NCI-H82 treated with DMSO at 0.1 percent for 48 hours (cell line): ENCODE results near the gene BMI1.

ENCODE experiments used
- DNase-seq: peaks from one replicate; lab custom pipeline; 2025; ENCODE audit not compliant: unreplicated experiment; lab: John Stamatoyannopoulos, UW

Gene BMI1

DNA sequence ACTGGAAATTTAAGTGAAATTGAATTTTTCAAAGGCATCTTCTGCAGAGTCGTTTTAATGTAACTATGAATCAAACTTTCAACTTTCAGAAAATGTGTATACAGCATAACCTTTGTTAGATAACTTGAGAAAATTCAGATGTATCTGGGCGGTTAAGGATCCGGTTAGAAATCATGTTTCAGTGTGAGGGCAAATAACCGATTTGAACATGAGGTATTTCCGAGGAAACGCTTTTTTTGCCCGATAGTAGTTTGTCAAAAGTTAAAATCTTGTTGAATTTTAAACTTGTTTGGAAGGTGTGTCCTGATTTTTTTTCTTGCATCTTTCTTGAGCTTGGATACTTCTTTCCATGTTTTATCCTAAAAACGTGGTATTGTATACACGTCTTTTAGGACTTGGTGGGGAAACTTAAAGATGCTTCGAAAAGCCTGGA lies 1.3 kb upstream of the BMI1 start:
- DNase-seq, result no peak

DNA sequence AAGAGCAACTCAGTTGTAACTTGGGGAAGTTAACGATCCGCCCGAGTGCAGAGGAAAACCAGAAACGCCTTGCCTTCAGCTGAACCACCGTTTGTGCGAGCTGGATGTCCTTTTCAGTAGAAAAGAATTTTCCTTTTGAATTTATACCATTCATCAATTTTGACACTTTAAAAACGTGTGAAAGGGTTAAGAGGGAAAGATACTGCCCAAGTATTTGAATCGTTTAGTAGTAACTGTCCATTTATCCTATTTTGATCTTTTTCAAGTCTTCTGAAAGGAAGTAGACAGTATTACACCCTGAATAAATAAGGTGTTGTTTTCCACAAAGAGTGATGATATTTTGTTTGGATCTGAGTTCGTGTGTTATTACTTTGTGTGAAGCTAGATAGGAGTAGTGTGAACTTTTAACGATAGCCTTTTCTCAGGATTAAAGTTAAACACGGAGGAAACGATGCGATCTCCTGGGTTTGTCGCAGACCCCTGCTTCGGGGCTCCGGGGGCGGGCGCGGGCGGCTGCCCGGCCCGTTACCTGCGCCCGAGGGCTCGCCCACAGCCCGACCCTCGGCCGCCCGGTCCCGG lies 830 bp upstream of the BMI1 start:
- DNase-seq, result no peak

- DNase-seq, result no peak
Measured at GRCh38 chr10:22321156-22321923, 441 bp downstream of the BMI1 start.

DNA sequence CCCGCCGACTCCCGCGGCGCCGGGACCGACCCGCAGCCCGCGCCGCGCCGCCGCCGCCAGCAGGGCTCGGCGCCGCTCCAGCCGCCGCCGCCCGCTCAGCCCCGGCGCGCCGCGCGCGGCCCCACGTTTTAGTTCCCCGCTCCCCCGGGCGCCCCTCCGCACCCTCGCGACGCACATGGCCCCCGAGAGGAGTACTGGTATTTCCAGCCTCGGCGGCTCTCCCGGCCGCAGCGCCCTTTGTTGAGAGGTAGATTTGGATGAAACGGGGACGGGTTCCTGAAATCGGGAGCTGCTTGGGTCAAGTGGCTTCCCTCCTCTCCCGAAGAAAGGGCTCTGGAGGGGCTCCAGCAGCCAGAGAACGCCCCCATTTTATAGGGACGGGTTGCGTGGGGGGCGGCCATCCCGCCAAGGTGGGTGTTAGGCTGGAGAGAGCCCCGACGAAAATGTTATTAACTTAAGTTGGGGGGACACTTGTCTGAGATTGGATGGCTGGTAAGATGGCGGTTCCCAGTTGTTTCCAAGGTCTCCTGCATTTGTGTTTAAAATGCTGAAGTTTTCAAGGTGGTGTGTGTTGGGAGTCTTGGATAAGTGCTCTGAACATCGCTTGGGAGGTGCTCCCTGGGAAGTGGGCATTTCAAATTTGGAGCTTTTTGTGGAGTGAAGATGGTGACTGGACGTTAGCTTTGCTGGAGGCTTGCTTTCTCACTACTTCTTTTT lies 1.2 kb downstream of the BMI1 start:
- no peak for DNase-seq

DNA sequence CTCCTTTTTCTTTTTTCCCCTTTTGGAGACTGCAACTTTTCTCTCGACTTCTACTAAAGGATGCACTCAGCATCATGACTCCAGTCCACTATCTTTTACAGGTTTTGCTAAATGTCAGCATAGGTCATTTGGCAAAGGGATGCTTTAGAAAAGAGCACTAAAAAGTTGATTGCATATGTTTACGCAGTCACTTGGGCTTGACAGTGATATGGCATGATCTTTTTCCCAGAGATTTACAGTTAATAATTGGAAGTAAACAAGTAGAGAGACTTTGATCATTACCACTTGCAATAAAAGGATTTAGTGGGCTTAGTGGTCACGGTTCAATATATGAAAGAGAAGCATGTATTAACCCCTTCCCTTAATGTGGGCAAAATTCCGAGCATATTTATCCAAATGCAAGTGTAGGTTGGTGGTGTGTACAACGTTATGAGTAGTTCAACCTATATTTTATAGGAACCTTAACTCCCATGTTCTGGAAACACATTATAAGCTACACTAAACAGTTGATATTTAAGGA lies 1.8 kb downstream of the BMI1 start:
- no peak for DNase-seq

DNA sequence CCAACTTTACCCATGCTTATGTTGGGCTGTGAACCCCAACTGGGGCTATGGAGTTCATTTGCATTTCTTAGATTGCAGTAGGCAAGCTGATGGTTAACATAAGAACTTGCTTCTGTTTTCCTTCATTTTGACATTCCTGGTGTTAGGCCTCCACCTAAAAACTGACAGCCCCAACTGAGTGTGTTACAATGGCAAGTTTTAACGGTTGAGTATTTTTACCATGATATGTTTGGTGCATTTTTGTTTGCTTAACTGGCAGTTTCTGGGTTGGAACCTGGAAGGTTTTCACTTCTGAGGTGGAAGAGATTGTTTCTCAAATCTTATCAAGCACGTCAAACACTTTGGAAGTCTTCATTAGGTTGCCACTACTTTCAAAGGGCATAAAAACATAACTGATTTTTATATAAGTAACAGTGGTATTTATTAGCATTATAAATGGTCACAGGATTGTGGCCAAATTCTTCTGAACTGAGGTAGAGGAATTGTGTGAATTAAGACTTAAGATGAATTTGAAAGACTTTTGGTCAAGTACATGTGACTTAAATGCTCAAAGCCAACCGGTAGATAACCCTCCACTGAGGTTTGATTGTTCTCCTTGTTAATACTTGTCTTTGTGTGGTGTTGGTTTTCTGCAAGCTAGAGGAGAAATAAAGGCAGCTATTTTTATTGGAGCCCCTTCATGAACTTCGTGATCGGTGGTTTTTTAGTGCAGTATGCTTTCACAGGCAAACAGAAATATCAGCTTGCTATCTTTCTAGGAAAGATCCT lies 2.8 kb downstream of the BMI1 start:
- DNase-seq, result no peak

DNA sequence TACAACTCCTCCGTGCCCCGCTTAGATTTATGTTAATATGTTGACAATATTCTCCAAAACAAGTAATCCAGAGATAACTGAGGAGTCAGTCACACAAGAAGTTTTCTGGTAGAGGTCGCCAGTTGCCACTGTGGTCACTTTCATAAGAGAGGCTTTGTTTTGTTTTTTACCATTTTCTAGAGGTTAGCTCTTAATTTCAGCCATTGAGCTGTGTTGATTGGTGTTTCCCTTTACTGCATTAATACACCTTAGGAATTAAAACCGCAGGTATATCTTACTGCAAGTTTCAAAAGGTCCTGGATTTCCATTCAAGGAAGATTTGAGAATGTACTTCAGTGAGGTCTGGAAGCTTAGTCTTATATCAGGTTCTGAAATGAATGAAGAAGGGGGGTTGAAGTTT lies 3.5 kb downstream of the BMI1 start:
- DNase-seq, result no peak

DNA sequence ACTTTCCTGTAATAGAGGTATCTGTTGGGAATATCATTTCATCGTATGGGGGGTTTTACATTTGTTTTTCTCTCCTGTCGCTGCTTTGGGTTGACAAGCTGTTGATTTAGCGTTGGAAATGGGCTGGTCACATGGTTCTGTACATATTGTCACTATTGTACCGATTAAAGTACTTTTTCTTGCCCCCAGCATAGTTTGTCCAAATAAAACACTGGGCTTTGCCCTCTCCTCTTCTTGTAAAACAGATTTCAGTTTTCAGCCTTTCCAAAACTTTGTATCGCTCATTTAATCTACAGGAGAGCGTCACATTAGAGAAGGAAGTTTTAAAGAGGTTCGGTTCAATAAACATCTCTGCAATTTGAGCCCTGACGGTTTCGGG lies 4.0 kb downstream of the BMI1 start:
- no peak for DNase-seq

DNA sequence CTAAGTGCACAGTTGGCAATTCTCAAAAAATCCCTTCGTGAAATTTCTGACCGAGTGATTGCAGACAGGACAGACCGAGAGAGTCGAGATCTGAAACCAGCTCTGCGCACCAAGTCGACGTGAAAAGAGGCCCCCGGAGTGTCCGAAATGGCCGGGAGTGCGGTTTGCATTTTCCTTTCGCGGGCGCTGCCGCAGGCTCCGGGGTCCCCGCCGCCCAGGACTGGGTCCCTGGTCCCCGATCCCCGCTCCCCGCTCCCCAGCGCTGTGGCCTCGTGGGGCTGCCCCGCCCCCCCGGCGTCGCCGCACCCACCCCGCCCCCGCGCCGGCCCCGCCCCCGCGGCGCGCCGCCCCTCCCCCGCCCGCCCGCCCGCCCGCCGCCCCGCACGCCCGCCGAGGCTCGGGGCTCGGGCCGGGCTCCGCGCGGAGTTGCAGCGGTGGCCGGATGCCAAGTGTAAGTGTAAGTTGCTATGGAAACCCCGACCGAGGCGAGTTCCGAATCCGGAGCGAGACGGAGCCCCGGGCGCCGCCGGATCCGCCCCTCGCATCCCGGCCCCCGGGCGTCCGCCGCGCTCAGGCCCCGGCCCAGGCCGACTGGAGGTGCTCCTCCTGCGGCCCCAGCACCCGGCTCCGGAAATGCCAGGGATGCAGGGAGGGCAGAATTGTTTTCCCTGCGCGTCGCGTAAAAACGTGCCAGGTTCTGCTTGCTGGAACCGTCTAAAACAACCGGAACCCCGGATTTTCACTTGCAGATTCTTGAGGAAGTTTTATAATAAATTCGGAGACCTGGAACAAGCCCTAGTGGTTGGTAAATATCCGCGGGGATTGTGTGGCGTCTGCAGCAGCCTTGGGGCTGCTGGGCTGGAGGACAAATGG lies 4.6 kb downstream of the BMI1 start:
- no peak for DNase-seq

DNA sequence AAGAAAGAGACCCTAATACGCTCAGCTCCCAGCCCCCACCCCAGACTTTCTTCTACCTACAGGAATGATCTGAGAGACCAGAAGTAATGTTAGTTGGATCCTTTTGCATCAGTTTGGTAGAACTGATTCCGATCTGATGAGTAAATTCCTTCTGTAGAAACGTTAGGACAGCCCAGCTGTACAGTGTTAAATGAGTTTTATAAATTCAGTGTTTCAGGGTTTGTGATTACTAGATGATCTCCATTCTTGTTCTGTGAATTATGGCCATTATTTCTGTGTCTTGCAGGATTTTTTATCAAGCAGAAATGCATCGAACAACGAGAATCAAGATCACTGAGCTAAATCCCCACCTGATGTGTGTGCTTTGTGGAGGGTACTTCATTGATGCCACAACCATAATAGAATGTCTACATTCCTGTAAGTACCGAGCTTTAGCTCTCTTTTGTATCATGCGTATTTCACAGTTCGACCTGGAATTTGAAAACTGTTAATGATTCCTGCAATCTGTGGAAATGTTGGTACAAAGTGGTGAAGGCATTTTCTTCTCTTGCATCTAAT lies 5.3 kb downstream of the BMI1 start:
- DNase-seq, result no peak

DNA sequence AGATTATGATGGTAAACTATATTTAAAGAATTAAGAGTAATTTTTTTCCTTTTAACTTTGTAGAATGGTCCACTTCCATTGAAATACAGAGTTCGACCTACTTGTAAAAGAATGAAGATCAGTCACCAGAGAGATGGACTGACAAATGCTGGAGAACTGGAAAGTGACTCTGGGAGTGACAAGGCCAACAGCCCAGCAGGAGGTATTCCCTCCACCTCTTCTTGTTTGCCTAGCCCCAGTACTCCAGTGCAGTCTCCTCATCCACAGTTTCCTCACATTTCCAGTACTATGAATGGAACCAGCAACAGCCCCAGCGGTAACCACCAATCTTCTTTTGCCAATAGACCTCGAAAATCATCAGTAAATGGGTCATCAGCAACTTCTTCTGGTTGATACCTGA lies 8.3 kb downstream of the BMI1 start:
- no peak for DNase-seq

DNA sequence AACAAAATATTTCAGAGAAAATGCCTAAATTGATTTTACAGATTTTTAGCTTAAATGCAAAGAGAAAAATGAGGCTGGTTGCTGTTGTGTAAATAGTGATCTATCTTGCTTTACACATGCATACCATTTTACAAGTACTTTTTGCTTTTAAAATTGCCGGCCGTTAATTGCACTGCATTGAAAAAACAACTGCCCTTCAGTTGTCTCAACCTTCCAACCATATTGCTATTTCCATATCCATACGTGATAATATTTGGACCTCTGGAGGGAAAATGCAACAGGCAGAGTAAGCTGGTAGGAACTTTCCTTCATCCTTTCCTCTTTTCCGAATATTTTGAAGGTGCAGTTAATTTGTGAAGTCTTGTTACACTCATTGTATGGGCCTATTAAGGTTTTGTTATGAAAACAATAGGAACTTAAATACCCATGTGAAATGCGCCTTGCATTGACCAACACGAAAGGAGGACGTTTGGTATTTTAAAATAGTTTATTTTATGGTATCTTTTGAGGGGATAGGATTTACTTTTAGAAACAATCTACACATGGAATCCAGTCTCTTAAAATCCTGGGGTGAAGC lies 11.3 kb downstream of the BMI1 start:
- no peak for DNase-seq

DNA sequence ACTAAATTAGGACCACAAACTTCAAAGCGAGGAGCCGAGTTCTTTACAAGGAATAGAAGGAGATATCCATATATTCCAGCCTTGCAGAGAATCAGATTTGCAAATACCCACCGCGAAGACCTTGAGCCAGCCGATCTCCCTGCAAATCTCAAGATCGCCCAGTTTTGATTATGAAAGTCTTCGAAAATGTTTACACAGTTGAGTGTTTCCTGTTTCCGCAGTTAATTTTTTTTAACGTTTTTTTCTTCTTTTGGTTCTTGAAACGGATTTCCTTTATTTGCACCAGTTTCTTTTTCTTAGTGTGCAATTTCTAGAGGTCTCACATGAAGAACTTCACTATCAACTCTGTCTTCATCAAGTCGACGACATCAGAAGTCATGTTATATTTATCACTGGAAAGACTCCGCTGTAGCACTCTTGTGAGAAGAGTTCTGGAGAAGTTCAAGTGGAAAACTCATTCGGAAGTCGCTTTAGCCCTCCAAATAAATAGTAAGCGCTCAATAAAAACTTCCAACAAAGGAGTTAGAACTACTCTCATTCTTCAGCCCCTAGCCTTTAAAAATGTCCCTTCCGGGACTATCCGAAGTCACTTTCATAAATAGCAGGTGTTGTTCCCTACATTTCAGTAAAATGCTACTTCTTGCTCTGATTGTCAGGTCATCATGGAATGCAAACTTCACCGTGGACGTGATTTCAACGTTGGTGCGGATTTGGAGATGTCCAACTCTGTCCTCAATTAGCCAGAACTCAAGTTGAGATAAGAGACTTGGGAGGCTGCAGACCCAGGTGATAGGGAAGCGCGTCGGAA lies 12.5 kb downstream of the BMI1 start:
- no peak for DNase-seq

DNA sequence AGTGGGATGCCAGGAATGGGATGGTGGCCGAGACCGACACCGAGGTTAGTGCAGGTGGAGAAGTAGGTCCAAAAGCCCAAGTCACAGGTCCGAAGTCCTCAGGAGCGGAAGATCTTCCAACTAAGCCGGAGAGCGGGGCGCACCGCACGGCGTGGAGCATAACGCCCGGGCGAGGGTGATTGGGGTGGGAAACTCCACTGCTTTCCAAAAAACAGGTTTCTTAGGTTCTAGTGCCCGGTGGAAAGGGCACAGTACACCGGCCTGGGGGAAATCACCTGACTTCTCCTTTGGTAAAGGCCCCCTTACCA lies 13.0 kb downstream of the BMI1 start:
- no peak for DNase-seq

DNA sequence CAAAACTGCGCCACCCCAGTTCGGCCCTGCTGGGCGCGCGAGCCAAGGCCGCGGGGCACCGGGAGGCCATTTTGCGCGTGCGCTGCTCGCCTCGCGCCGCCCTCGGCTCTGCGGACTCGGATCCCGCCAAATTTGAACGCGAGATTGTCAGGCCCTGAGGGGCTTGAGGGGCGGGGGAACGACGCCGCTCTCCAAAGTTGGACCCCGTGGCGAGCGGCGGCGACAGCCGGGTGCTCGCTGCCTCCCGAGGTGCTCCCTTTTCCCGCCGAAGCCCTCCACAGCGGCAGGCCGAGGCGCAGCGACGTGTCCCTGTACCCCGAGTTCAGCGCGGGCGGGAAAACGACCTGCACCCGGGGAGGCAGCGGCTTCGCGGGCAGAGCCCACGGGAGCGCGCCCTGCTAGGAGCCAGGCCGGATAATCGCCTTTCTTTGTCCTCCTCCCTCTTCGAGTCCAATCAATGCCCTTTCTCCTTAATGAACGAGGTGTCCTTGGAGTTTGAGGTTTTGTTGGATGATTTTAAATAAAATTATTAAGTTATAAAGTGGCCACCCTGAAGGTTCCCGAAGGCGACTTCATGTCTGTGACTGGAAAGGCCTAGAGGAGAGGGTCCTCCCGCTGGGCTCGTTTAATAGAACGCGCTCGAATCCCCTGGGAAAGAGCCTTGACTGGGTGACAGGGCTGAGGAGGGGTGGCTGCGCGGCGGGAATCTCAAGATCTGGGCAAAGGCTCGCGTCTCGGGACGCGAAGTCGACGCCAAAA lies 13.7 kb downstream of the BMI1 start:
- no peak for DNase-seq

DNA sequence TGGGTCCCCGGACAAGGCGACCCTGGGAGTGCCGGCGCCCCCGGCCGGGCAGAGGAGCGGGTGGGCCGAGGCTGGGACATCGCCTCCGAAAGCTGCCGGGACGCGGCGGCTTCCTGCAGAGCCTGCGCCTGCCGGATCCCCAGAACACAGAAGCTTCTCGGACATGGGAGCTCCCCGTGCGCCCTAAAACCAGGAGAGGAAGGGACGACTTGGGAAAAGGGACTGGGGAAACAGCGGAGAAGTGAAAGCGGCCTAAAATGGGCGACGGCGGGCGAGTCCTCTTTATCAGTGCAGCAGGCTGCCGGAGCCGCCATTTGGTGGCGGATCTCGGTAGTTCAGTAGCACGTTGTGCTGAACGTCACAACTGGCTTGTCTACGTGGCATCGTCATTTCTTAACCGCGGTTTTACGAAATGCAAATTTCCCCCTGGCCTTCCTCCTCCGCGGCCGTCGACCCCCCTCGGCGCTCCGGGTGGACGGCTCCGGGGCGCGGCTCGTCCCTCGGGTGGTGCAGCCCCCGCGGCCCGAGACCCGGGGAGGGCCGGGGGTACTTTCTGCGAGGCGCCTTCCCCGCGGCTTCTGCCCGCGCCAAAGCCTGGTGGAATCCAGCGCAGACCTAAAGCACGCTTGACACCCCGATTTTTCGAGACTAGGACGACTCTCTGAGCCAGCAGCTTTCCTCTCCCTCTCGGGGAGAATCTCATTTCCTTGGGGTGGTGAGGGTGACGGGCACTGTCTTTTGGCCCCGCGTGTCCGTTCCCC lies 14.5 kb downstream of the BMI1 start:
- no peak for DNase-seq

DNA sequence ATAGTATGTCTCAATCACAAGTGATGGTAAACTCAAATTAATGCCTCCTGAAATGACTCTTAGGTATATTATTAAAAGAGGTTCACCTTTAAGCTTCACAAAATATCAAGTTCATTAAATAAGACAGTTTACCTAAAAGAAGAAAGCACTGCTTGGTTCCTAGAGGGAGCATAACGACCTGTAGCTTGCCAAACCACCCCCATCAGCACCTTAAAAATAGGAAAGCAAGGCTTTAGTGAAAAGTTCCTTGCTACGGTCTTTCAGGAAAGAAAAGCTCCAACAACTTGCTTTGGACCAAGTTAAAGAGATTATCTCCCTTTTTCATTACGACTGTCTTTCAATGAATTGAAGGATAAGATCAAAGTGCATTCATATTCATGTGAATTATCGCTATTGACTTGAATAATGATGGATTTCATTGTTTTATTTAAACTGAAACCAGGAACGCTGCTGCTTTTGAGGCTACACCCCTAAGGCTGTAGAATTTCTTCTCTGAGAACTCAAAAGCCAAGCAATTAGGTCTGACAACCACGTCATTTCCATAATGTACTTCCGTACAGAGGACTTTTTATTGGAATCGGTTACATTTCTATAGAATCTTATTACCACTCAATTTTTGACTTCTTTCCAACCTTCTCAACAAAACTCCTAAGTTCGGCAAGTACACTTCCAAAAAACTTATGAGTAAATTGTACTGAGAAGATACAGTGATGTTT lies 17.4 kb downstream of the BMI1 start:
- no peak for DNase-seq
